GM18873 (cell line): ENCODE data around the gene MVK.
"Not testable (repeated sequence)": the region's sequence is repeated elsewhere in the genome, so short reads cannot be mapped to it uniquely, and the experiment has no call there.

Source experiments
- ATAC-seq: cut with Tn5 transposase; IDR thresholded peaks from one replicate; pipeline ENCODE4 v1.9.1; 2021; ENCODE audit warnings: mild to moderate bottlenecking, moderate library complexity, moderate number of reproducible peaks; ENCODE audit not compliant: unreplicated experiment, low FRiP score

MVK gene

GRCh38 chr12:109588461-109589239, 15.1 kb downstream of the MVK start:
- no peak for ATAC-seq

- ATAC-seq, result no peak
Measured at GRCh38 chr12:109589240-109589590, 15.6 kb downstream of the MVK start.

- no peak for ATAC-seq
Measured at GRCh38 chr12:109589691-109590245, 16.2 kb downstream of the MVK start.

- no peak for ATAC-seq
Measured at GRCh38 chr12:109590566-109590965, 17.0 kb downstream of the MVK start.

GRCh38 chr12:109591041-109591440, 17.4 kb downstream of the MVK start:
- no peak for ATAC-seq

- ATAC-seq, result no peak
Measured at GRCh38 chr12:109592195-109592904, 18.8 kb downstream of the MVK start.

GRCh38 chr12:109592905-109593272, 19.3 kb downstream of the MVK start:
- ATAC-seq, result no peak

- no peak for ATAC-seq
Measured at GRCh38 chr12:109594556-109595317, 21.1 kb downstream of the MVK start.

GRCh38 chr12:109595321-109595902, 21.8 kb downstream of the MVK start:
- no peak for ATAC-seq

GRCh38 chr12:109596418-109597244, 23.0 kb downstream of the MVK start:
- ATAC-seq, result no peak

- no peak for ATAC-seq
Measured at GRCh38 chr12:109597414-109597794, 23.8 kb downstream of the MVK start.

GRCh38 chr12:109597795-109598427, 24.3 kb downstream of the MVK start:
- ATAC-seq, result no peak

GRCh38 chr12:109598428-109598854, 24.8 kb downstream of the MVK start:
- ATAC-seq, result no peak

- no peak for ATAC-seq
Measured at GRCh38 chr12:109599087-109599486, 25.5 kb downstream of the MVK start.

- no peak for ATAC-seq
Measured at GRCh38 chr12:109600481-109600880, 26.9 kb downstream of the MVK start.

- ATAC-seq, result no peak
Measured at GRCh38 chr12:109600995-109601394, 27.4 kb downstream of the MVK start.

GRCh38 chr12:109601557-109601956, 28.0 kb downstream of the MVK start:
- no peak for ATAC-seq

- not testable (repeated sequence) for ATAC-seq
Measured at GRCh38 chr12:109602132-109602531, 28.5 kb downstream of the MVK start.

GRCh38 chr12:109604132-109604585, 30.6 kb downstream of the MVK start:
- no peak for ATAC-seq
